ENCODE measurements around the gene TEP1.
"Not testable (repeated sequence)": the region's sequence is repeated elsewhere in the genome, so short reads cannot be mapped to it uniquely, and the experiment has no call there.

Gene TEP1

DNA sequence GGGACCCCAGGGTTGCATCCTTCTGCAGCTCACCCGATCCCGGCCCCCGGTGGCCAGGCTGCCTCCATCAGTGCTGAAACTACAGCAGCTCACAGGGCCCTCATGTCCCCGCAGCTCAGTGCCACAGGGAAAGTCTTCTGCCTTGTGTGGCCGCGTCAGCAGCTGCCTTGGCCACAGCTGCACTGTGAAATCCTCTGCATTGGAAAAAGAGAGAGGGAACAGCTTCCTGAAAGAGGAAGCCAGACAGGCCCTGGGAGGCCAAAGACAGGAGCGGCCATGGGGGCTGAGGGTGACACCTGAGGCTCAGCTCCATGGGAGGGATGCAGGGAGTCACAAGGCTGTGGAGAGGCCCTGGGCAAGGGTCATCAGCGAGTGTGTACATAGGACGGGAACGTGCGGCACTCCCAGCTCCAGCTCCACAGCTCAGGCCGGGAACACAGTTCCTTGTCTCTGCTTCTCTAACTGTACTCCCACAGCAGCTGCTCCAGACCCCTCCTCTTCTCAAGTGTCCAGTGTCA, 37.2 kb downstream of the TEP1 start:
- Histone ChIP-seq H3K27me3 (replicated peaks; ENCODE audit: control insufficient read depth, insufficient read depth, low read length) (no peaks in the 10 kb centered on the region), H3K4me3 (replicated peaks; ENCODE audit: low read depth, low read length) (no peak overlapping the region), H3K36me3 (ENCODE audit: control insufficient read depth, insufficient read depth, low read length) (peaks cover 49% of the 10 kb centered on the region)
- no peak for DNase-seq (ENCODE audit: extremely low read depth, insufficient read length)
- no peak for TF ChIP-seq CTCF (IDR thresholded peaks at IDR 0.05; ENCODE audit: insufficient read depth, low read length, poor library complexity, severe bottlenecking)

DNA sequence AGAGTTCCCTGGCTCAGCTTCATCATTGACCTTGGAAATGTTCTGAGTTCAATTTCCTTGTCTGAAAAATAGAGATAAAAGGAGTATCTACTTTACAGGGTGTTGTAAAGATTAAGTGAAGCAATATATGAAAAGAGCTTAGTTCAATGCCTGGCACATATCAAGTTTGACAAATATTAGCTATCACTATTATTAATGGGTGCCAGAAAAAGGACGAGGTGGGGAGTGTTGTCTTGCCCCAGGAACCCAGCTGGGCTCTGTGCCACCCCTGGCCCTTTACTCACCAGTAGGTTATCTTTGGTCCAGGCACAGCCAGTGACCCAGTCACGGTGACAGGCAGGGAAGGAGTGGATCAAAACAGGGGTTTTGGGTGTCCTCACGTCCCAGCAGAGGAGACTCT, 37.8 kb downstream of the TEP1 start:
- H3K36me3 ChIP-seq (ENCODE audit: control insufficient read depth, insufficient read depth, low read length) = peaks cover 51% of the 10 kb centered on the region
- no peak for DNase-seq (ENCODE audit: extremely low read depth, insufficient read length)
- H3K27me3 ChIP-seq (replicated peaks; ENCODE audit: control insufficient read depth, insufficient read depth, low read length) = no peaks in the 10 kb centered on the region
- TF ChIP-seq CTCF (IDR thresholded peaks at IDR 0.05; ENCODE audit: insufficient read depth, low read length, poor library complexity, severe bottlenecking) = no peak
- H3K4me3 ChIP-seq (replicated peaks; ENCODE audit: low read depth, low read length) = no peak overlapping the region

DNA sequence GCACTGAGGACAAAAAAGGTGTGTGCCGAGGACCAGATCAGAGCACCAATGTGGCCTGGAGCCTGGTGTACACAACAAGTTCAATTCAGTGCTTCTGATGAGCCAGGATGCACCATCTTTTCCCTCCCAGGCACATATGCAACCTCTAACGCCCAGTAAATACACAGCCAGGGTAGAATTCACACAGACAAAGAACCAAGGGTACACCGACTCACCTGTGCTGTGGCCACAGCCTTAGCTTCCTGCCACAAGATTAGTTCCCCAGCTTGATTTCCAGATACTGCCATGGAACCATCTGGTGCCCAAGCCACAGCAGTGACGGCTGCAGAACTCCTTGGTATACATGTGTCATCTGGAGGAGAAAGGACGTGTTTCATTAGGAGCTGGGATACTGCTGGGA, 40.5 kb downstream of the TEP1 start:
- Histone ChIP-seq H3K27me3 (replicated peaks; ENCODE audit: control insufficient read depth, insufficient read depth, low read length) (no peaks in the 10 kb centered on the region), H3K4me3 (replicated peaks; ENCODE audit: low read depth, low read length) (no peak overlapping the region), H3K36me3 (ENCODE audit: control insufficient read depth, insufficient read depth, low read length) (peaks cover 43% of the 10 kb centered on the region)
- DNase-seq (ENCODE audit: extremely low read depth, insufficient read length) = no peak
- TF ChIP-seq CTCF (IDR thresholded peaks at IDR 0.05; ENCODE audit: insufficient read depth, low read length, poor library complexity, severe bottlenecking) = no peak

- peaks cover 16% of the 10 kb centered on the region for H3K36me3 ChIP-seq (ENCODE audit: control insufficient read depth, insufficient read depth, low read length)
- TF ChIP-seq CTCF (IDR thresholded peaks at IDR 0.05; ENCODE audit: insufficient read depth, low read length, poor library complexity, severe bottlenecking) = no peak
These were observed 47.4 kb downstream of the TEP1 start for GRCh38 chr14:20365928-20366327.

DNA sequence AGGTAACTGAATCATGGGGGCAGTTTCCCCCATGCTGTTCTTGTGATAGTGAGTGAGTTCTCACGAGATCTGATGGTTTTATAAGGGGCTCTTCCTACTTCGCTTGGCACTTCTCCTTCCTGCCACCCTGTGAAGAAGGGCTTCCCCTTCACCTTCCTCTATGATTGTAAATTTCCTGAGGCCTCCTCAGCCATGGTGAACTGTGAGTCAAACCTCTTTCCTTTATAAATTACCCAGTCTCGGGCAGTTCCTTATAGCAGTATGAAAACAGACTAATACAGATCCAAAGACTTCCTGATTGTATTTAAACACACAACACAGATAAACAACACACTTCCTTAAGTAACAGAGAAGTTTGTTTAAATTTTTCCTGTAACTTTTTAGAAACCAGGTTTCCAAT, 54.8 kb downstream of the TEP1 start:
- H3K36me3 ChIP-seq (ENCODE audit: control insufficient read depth, insufficient read depth, low read length) = peaks cover 17% of the 10 kb centered on the region
- H3K27me3 ChIP-seq (replicated peaks; ENCODE audit: control insufficient read depth, insufficient read depth, low read length) = not testable (repeated sequence)

More at GRCh38 chr14:20365928-20366327, 47.4 kb downstream of the TEP1 start:
- Histone ChIP-seq H3K27me3 (replicated peaks; ENCODE audit: control insufficient read depth, insufficient read depth, low read length) (no peaks in the 10 kb centered on the region), H3K4me3 (replicated peaks; ENCODE audit: low read depth, low read length) (no peak overlapping the region)
- DNase-seq (ENCODE audit: extremely low read depth, insufficient read length) = no peak

DNA sequence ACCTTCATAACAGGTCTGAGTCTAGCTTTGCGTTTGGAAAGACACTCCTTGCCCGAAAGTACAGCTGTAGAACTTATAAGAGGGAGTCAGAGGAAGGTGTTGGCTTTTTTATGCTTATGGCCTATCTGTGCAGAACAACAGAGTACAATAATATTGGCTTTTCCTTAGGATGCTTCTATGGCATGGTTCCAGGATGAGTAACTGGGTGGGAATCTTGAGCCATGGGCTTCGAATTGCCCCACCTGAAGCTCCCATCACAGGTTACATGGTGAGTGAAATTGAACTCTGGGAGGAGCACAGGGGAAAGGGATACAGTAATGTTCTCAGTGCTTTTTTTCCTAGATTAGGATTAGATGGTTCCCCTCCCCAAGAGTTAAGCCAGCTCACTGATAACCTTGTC, 56.9 kb downstream of the TEP1 start:
- Histone ChIP-seq H3K36me3 (ENCODE audit: control insufficient read depth, insufficient read depth, low read length) (peaks cover 19% of the 10 kb centered on the region), H3K4me3 (replicated peaks; ENCODE audit: low read depth, low read length) (no peak overlapping the region), H3K27me3 (replicated peaks; ENCODE audit: control insufficient read depth, insufficient read depth, low read length) (no peaks in the 10 kb centered on the region)
- no peak for TF ChIP-seq CTCF (IDR thresholded peaks at IDR 0.05; ENCODE audit: insufficient read depth, low read length, poor library complexity, severe bottlenecking)
- no peak for DNase-seq (ENCODE audit: extremely low read depth, insufficient read length)

More for the DNA sequence above, 54.8 kb downstream of the TEP1 start:
- H3K4me3 ChIP-seq (replicated peaks; ENCODE audit: low read depth, low read length); DNase-seq (ENCODE audit: extremely low read depth, insufficient read length): not testable (repeated sequence)
